Daoy (cell line): ENCODE measurements around the gene SNRPA1. TPM values are rescaled to one million over a fixed set of nuclear protein-coding genes. Genes with fewer than 3 reads are reported as not detected.

Experiments used
- DNase-seq: peaks from one replicate; pipeline ENCODE4 v3.0.0-alpha.2; 2015; ENCODE audit warnings: low read depth
- total RNA-seq: library from RNA; depleted of rRNA; stranded (reverse); fragments of >200 nt; shearing (Covaris generic); gene quantifications from 2 replicates; pipeline ENCODE4 v1.2.3, GENCODE V29; 2014; rRNA removed

The SNRPA1 gene
- 78.1 and 88.4 TPM in 2 replicates for total RNA-seq

- peak; percentile 98 for DNase-seq
Observed at GRCh38 chr15:101294731-101295606, at the start of gene SNRPA1. SNRPA1 (minus strand) TSS chr15:101295248; CDS start chr15:101295178, 70 bp downstream.

GRCh38 chr15:101342056-101342455 is 47.0 kb upstream of the SNRPA1 start:
- no peak for DNase-seq

GRCh38 chr15:101338502-101339057 is 43.5 kb upstream of the SNRPA1 start:
- DNase-seq = no peak

GRCh38 chr15:101337976-101338375 is 42.9 kb upstream of the SNRPA1 start:
- no peak for DNase-seq

GRCh38 chr15:101333907-101334789 is 39.1 kb upstream of the SNRPA1 start:
- DNase-seq = peak; percentile 30

GRCh38 chr15:101332061-101332467 is 37.0 kb upstream of the SNRPA1 start:
- no peak for DNase-seq

- no peak for DNase-seq
Observed at GRCh38 chr15:101329867-101330380, 34.9 kb upstream of the SNRPA1 start.

- no peak for DNase-seq
Observed at GRCh38 chr15:101329309-101329863, 34.3 kb upstream of the SNRPA1 start.

GRCh38 chr15:101328001-101328400 is 33.0 kb upstream of the SNRPA1 start:
- no peak for DNase-seq

- no peak for DNase-seq
Observed at GRCh38 chr15:101327147-101327740, 32.2 kb upstream of the SNRPA1 start.

GRCh38 chr15:101326462-101327146 is 31.6 kb upstream of the SNRPA1 start:
- DNase-seq = no peak

GRCh38 chr15:101326026-101326315 is 30.9 kb upstream of the SNRPA1 start:
- DNase-seq = no peak

GRCh38 chr15:101325263-101326025 is 30.4 kb upstream of the SNRPA1 start:
- DNase-seq = no peak

GRCh38 chr15:101324524-101325177 is 29.6 kb upstream of the SNRPA1 start:
- DNase-seq = no peak

- DNase-seq = no peak
Observed at GRCh38 chr15:101323793-101324523, 28.9 kb upstream of the SNRPA1 start.

- no peak for DNase-seq
Observed at GRCh38 chr15:101322854-101323477, 27.9 kb upstream of the SNRPA1 start.

GRCh38 chr15:101322016-101322695 is 27.1 kb upstream of the SNRPA1 start:
- no peak for DNase-seq
